HG03439 (cell line): ENCODE measurements around the gene STPG2.

Experiments
- ATAC-seq: cut with Tn5 transposase; IDR thresholded peaks from one replicate; pipeline ENCODE4 v1.9.1; 2021; ENCODE audit warnings: mild to moderate bottlenecking, moderate library complexity; ENCODE audit not compliant: unreplicated experiment

Gene STPG2

DNA sequence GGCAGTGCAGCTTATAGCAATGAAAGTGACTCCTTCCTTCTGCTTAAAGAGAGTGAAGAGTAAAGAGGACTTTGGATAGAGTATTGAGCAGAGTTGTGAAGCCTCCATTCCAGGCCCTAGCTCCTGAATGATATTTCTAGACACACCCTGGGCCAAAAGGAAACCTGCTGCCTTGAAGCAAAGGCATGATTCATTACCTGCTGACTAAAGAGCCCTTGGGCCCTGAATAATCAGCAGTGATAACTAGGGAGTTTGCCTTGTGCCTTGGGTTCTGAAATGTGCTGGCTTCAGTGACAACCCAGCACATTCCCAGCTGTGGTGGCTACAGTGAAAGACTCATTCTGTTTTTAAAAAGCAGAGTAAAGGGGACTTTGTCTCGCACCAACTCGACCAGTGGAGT lies 49.2 kb downstream of the STPG2 start:
- ATAC-seq: no peak

GRCh38 chr4:98093662-98094061 lies 49.6 kb downstream of the STPG2 start:
- ATAC-seq: no peak

- ATAC-seq: no peak
Observed at GRCh38 chr4:98092833-98093439, 50.3 kb downstream of the STPG2 start.

DNA sequence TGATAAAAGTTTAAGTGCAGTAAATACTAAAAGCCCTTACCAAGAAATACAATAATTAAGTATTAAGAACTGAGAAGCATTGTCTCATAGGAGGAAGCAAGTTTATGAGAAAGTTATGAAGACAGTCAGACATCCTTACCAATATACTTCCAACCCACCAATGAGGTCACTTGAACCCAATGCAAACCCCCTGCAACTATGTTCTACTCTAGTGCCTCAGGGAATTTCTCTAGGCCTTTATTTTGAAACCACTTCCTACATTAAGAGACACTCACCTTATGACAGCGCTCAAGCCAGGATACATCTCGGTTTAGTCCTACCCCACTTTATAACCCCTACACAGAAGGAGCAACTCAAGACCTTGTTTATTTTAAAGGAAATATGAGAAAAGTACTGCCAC lies 61.3 kb downstream of the STPG2 start:
- ATAC-seq: no peak

DNA sequence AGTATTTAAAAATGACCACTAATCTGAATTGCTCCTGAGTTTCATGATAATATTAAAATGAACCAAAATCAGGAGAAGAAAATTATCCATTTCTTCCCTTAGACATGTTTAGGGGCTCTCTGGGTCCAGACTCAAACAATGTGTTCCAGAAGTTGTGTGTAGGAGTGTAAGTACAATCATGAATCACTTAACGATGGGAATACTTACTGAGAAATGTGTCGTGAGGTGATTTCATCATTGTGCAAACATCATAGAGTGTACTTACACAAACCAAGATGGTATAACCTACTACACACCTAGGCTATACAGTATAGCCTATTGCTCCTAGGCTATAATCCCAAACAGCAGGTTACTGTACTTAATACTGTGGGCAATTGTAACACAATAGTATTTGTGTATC lies 74.8 kb downstream of the STPG2 start:
- ATAC-seq: no peak

GRCh38 chr4:98055800-98056501 lies 87.3 kb downstream of the STPG2 start:
- no peak for ATAC-seq

GRCh38 chr4:98046665-98047064 lies 96.6 kb downstream of the STPG2 start:
- no peak for ATAC-seq

DNA sequence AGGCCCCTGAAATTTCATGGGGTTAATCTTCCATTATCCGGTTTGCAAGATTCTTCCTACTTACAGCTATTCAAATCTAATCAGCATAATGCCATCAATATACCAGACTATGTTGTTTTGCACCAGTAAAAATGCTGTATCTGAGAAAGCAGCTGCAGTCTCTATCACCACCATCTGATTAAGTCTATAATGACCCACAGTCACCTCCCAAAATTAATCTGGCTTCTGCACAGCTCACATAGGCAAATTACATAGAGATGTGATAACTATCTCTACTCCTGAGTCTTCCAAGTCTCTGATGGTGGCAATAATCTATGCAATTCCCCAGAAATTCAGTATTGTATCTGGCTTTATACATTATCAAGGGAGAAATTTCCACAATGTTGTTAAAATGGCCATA lies 113.2 kb downstream of the STPG2 start:
- no peak for ATAC-seq

DNA sequence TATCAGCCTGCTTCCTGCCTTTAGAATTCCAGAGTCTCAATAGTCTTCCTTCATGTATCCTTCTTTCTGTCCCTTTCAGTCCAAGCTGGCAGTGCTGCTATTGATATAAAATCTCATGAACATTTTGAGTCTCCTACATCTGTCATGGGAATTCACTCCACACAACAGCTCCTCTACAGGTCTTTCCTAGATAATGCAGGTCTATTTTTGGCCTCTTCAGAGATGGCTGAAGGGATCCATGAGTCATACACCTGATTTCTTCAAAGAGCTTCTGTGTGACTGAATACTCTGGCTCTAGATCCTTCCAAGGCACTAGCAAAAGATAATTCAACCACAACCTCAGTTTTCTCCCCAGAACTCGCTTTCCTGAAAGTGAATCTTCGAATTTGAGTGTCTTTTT lies 115.4 kb downstream of the STPG2 start:
- no peak for ATAC-seq

- ATAC-seq: no peak
Observed at GRCh38 chr4:98026362-98026761, 116.9 kb downstream of the STPG2 start.

DNA sequence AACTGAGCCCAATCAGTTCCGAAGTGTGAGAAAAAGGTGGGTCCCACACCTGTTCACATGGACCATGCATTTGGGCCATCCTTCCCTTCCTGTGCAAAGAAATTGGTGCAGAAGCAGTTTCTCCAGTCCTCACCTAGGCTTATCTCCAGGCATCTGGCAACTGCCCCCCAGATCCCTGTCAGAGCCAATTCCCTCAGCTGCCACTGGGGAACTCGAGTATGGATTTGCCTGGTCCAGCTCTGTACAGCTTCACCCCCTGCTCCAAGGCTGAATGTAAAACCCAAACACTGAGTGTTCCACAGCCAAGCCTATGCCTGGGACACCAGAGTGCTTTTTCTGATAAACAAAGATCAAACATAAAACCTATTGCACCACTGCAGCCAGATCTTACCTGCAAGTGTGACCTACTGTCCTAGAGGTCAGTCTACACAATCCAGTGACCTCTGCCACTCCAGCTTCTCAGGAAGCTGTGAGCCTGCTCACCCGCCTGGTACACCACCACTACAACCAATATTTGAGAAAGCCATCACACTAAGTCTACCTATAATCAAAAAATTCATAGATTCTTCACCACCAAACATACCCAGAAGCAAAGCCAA lies 136.4 kb downstream of the STPG2 start:
- ATAC-seq: no peak

DNA sequence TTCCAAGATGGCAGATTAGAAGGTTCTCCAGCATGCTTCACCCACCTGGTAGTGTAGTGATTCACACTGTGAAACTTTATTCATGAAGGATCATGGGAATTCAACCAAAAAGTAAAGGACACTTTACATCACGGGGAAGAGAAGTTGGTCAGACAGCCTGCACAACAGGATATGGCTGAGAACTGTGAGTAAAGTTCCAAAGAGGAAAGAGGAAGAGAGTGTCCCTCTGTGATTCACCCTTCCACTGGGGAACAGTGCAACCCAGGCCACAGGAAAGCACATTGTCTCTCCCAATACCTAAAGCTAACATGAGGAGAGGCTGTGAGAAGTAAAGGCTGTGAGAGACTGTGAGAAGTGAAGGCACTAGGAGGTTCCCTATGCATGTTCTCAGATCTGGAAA lies 137.2 kb downstream of the STPG2 start:
- ATAC-seq: no peak

GRCh38 chr4:98000940-98001339 lies 142.3 kb downstream of the STPG2 start:
- ATAC-seq: no peak

- ATAC-seq: no peak
Observed at GRCh38 chr4:97998203-97998602, 145.1 kb downstream of the STPG2 start.

DNA sequence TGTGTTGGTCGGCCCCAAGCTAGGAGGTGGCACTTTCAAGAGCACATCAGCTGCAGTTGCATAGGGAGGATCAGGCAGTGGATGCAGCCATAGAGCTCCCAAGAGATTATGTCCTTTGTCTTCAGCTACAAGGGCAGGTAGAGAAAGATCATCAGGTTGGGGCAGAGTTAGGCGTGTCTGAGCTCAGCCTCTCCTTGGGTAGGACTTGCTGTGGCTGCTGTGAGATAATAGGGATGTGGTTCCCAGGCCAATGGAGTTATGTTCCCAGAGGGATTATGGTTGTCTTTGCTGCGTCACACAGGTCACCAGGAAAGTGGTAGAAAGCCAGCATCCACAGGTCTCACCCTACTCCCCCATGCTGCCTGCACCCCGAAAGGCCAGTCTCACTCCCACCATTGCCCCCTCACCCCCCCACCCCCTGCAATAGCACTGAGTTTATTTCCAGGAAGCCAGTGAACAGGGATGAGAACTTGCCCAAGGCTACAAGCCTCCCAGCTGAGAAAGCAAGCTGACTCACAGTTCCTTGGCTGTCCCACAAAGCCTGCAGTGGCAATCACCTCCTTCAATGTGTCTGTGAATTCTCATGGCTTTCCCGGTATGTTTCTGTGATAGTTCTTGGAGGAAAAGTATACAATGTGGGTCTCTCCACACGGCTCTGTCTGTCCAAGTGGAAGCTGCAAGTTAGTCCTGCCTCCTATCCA lies 148.4 kb downstream of the STPG2 start:
- ATAC-seq: no peak

DNA sequence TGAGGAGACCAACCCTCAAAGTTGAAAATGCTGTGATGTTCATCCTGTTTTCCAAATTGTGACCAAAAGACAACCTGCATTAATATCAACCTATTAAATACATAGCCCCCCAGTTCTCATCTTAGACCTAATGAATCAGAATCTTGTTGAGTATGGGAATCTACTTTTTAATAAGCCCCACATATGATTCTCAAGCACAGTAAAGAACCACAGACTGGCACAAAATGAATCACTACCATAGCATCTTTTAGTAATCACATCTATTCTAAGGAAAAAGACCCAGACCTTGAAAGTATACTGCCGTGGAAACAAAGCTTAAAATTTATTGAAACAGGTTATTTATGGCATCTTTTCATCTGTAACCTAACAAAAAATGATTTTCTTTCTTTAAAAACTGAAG lies 152.9 kb downstream of the STPG2 start:
- ATAC-seq: no peak

DNA sequence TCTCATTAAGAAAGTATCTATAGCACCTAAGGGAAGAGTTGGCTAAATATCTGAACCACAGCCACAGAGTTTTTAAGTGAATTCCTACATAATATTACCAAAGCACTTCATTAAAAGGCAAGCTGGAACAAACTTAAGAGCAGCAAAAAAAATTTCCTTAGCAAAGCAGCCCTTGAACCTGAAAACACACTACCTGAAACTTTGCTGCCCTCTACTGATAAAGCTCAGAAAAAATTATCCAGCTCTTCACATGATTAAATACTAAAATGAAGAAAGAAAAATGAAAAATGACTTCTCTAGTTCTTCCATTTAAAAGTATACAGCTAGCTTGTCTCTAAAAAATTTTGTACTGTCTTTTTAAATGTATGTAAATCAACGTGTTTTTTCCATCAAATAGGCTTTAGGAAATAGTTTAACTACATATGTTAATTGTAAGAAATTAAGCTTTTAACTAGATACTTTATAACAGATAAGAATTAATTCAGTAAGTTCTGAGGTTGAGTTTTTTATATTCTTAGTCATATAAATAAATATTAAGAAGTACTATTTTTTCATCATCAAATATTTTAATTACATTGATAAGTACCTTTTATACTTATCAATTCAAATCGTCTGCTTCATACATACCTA lies 156.1 kb downstream of the STPG2 start:
- ATAC-seq: no peak

- ATAC-seq: no peak
Observed at GRCh38 chr4:97984545-97985131, 158.6 kb downstream of the STPG2 start.

- no peak for ATAC-seq
Observed at GRCh38 chr4:97978791-97979488, 164.3 kb downstream of the STPG2 start.

- no peak for ATAC-seq
Observed at GRCh38 chr4:97953171-97953941, 189.9 kb downstream of the STPG2 start.
